ENCODE results near the gene FAAP20.

FAAP20 gene

GRCh38 chr1:2210084-2210653 is 15.6 kb upstream of the FAAP20 start:
- FAIRE-seq, result no peak

GRCh38 chr1:2209400-2210083 is 15.0 kb upstream of the FAAP20 start:
- no peak for FAIRE-seq

- no peak for FAIRE-seq
Observed at GRCh38 chr1:2208309-2209239, 14.0 kb upstream of the FAAP20 start.

GRCh38 chr1:2206813-2207487 is 12.4 kb upstream of the FAAP20 start:
- FAIRE-seq, result no peak

GRCh38 chr1:2205191-2205952 is 10.8 kb upstream of the FAAP20 start:
- no peak for FAIRE-seq

GRCh38 chr1:2204415-2205190 is 10.0 kb upstream of the FAAP20 start:
- FAIRE-seq, result no peak

GRCh38 chr1:2203671-2204414 is 9.3 kb upstream of the FAAP20 start:
- FAIRE-seq, result no peak

- no peak for FAIRE-seq
Observed at GRCh38 chr1:2202843-2203601, 8.4 kb upstream of the FAAP20 start.

- no peak for FAIRE-seq
Observed at GRCh38 chr1:2202008-2202575, 7.5 kb upstream of the FAAP20 start.

- FAIRE-seq, result no peak
Observed at GRCh38 chr1:2201062-2201461, 6.5 kb upstream of the FAAP20 start.

- FAIRE-seq, result no peak
Observed at GRCh38 chr1:2200308-2200943, 5.9 kb upstream of the FAAP20 start.

GRCh38 chr1:2199042-2199810 is 4.7 kb upstream of the FAAP20 start:
- FAIRE-seq, result peak; percentile 37

- FAIRE-seq, result no peak
Observed at GRCh38 chr1:2198571-2198970, 4.0 kb upstream of the FAAP20 start.

GRCh38 chr1:2197707-2198165 is 3.2 kb upstream of the FAAP20 start:
- no peak for FAIRE-seq

GRCh38 chr1:2196901-2197638 is 2.5 kb upstream of the FAAP20 start:
- no peak for FAIRE-seq

- FAIRE-seq, result no peak
Observed at GRCh38 chr1:2195785-2196184, 1.2 kb upstream of the FAAP20 start.

- no peak for FAIRE-seq
Observed at GRCh38 chr1:2194898-2195673, 514 bp upstream of the FAAP20 start.
